NCI-H774 (cell line): ENCODE measurements around the gene VOPP1.
"Not testable (repeated sequence)": the region's sequence is repeated elsewhere in the genome, so short reads cannot be mapped to it uniquely, and the experiment has no call there.

ENCODE experiments used
- DNase-seq: peaks from one replicate; lab custom pipeline; 2025; lab: John Stamatoyannopoulos, UW

The VOPP1 gene

GRCh38 chr7:55510206-55510605 lies 62.1 kb downstream of the VOPP1 start:
- not testable (repeated sequence) for DNase-seq

DNA sequence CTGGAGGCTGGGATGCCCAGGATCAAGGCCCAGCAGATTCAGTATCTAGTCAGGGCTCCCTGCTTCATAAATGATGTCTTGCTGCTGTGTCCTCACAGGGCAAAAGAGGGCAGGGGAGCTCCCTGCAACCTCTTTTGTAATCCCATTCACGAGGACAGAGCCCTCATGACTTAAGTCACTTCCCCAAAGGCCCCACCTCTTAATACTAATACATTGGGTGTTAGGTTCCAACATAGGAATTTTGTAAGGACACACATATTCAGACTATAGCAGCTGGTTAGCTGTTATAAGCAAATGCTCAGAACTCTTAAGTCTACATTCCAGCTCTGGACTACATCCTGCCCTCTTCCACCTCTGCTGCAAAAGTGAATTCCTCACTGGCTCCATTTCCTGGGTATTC lies 63.0 kb downstream of the VOPP1 start:
- no peak for DNase-seq

GRCh38 chr7:55508221-55509011 lies 63.9 kb downstream of the VOPP1 start:
- no peak for DNase-seq

DNA sequence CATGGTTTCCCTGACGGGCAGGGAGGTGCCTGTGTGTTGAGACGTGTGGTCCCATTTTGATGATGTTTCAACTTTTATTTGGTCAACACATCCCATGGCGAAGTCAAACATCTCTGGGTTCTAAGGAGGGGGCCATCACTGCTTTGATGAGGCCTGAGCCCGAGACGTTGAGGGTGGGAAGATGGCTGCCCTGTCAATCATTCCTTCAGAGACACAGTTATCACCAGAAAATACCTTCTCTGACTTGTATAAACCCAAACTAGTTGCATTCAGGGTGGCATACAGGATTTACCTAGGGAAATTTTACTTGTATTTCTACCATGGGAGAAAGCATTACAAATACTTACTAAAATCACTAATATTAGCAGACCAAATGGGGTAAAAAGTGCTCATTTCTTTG lies 64.6 kb downstream of the VOPP1 start:
- no peak for DNase-seq

- DNase-seq = no peak
Measured at GRCh38 chr7:55504967-55505658, 67.2 kb downstream of the VOPP1 start.

- no peak for DNase-seq
Measured at GRCh38 chr7:55504093-55504859, 68.0 kb downstream of the VOPP1 start.

GRCh38 chr7:55502858-55503440 lies 69.4 kb downstream of the VOPP1 start:
- DNase-seq = peak; percentile 49

- DNase-seq = peak; percentile 34
Measured at GRCh38 chr7:55502124-55502857, 70.0 kb downstream of the VOPP1 start.

GRCh38 chr7:55501611-55502010 lies 70.7 kb downstream of the VOPP1 start:
- DNase-seq = no peak

- DNase-seq = no peak
Measured at GRCh38 chr7:55500117-55500756, 72.1 kb downstream of the VOPP1 start.

DNA sequence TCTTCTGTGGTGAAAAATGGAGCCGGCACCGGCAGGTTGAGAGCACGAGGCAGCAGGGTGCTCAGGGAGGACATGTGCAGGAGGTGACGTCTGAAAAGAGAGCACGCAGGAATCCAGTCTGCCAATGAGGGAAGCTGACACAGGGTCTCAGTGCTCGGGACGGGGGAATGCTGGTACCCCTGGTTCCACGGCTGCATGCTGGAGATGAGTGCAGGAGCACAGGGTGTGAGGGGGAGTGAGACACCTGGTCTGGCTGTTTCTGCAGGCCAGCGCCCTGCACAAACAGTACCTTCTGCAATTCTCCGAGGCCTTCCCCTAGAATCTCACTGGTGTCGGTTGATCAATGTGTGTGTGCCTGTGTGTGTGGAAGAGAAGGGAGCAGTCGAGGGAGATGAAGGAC lies 72.7 kb downstream of the VOPP1 start:
- DNase-seq = no peak

GRCh38 chr7:55498770-55499169 lies 73.5 kb downstream of the VOPP1 start:
- no peak for DNase-seq

DNA sequence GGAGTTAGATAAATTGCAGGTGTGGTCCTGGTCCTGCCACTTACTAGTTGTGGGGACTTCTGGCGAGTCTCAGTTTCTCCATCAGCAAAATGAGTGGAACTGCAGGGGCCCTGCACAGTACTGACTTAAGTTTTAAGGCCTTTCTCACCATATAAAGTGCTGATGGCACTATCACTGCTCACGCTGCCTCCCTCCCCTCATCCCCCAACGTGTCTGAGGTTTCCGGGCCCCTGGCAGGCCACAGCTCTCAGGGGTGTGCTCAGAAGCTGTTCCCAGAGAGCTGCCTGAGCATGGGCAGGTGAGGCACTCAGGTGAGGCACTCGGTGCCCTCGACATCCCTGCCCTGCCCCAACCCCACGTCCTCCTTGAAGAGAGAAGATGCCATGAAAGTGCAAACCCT lies 74.2 kb downstream of the VOPP1 start:
- no peak for DNase-seq

DNA sequence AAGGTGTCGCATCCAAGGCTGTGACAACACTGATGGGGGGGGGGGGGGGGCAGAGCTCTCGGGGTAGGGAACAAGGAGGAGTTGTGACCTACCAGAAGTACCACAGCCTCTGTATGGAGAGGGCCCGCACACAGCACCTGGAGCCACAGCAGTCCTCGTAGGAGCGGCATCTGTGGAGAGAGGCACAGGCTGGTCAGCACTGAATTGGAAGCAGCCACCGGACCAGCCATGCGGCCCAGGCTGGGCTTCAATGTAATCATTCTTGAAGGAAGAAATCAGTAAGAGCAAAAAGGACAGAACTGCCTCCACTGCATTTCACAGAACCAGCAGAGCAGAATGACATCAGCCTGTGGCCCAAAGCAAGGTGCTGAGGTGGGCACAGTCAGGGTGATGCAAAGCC lies 74.8 kb downstream of the VOPP1 start:
- no peak for DNase-seq

- no peak for DNase-seq
Measured at GRCh38 chr7:55496906-55497305, 75.4 kb downstream of the VOPP1 start.

- no peak for DNase-seq
Measured at GRCh38 chr7:55494951-55495350, 77.4 kb downstream of the VOPP1 start.

- DNase-seq = no peak
Measured at GRCh38 chr7:55493408-55493807, 78.9 kb downstream of the VOPP1 start.

GRCh38 chr7:55491346-55491745 lies 81.0 kb downstream of the VOPP1 start:
- DNase-seq = no peak

DNA sequence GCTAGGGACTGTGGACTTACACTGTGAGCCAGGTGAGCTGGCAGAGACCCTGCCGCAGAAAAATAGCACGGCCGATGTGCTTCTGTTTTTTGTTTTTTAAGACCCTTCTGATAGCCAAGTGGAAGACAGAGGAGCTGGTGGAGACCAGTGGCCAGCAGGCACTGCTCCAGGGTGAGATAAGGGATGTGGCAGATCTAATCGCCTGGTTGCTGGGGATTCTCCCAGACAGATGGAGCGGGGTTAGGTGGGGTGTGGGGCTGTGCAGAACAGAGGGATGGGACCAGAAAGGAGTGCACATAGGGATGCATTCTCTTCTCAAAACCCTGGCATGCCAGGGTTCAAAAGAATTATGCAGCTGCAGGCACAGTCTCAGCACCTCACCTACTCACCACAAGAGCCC lies 82.2 kb downstream of the VOPP1 start:
- no peak for DNase-seq

- no peak for DNase-seq
Measured at GRCh38 chr7:55489552-55489951, 82.8 kb downstream of the VOPP1 start.

DNA sequence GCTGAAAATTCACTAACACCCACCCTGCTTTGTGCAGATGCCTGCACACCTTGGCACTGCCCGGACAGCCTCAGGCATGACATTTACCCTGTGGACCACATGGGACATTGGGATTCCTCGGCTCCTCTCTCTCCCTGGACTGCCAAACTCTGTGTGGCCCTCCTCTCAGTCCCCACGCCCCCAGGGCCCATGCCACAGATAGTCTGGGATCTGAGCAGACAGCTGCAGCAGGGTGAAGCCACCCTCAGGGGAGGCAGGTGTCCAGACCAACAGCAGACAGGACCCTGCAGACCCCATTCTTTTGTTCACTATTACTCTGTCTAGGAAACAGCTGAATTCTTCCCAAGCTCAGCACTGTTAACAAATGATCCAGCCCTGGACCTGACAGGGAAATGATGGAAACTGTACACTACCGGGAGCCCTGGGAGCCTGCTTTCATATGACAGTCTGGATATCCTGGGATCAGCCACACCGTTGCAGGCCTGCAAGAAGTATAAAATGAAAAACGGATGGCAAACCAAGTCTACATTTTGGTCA lies 83.4 kb downstream of the VOPP1 start:
- no peak for DNase-seq
